Mesenteric fat pad (tissue), 1 donor: ENCODE data around the gene NT5C1B. TPM values are rescaled to one million over a fixed set of nuclear protein-coding genes. Genes with fewer than 3 reads are reported as not detected.
"Not testable (repeated sequence)": the region's sequence is repeated elsewhere in the genome, so short reads cannot be mapped to it uniquely, and the experiment has no call there.

ENCODE experiments used
- DNase-seq: peaks from one replicate; pipeline ENCODE4 v3.0.0-alpha.2; 2020; ENCODE audit warnings: low spot score
- long read RNA-seq: library from polyadenylated mRNA; unstranded; transcript quantifications from one replicate; pipeline ENCODE4 v2.0.0, GENCODE V29; 2020
- total RNA-seq: library from RNA; stranded (reverse); fragmentation: NEBNext Ultra II Directional; extraction: Animal tissue kit (Norgen Biotek cat#: 25700); gene quantifications from one replicate; pipeline ENCODE4 v1.2.1, GENCODE V29; 2021
- donor health status: DM: yes; HTN: yes; CAD: no.

NT5C1B gene
- not detected for total RNA-seq
- long read RNA-seq: 0 reads

DNA sequence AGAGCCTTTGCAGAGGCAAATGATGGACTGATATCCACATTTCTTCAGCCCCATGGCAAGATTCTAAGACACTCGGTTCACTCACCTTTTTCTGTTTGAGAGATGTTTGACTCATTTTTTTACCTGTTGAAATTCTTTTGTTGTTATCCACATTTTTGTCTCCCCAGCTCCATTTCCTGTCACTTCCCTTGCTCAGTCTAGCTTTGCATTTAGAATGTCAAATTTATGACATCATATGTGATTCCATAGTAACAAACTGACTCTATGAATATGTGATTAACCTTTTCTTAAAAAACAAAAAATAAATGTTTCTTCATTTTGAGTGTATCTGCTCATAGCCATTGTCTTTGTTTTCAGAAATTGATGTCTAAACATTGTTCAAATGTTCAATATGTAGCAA, at the start of gene NT5C1B:
TSS of gene NT5C1B (minus strand) at position 216 of the 400 bp plus-strand sequence. CDS start at position 115, 101 bp downstream.
- DNase-seq: no peak

GRCh38 chr2:18637196-18637595, 47.8 kb upstream of the NT5C1B start:
- DNase-seq: no peak

DNA sequence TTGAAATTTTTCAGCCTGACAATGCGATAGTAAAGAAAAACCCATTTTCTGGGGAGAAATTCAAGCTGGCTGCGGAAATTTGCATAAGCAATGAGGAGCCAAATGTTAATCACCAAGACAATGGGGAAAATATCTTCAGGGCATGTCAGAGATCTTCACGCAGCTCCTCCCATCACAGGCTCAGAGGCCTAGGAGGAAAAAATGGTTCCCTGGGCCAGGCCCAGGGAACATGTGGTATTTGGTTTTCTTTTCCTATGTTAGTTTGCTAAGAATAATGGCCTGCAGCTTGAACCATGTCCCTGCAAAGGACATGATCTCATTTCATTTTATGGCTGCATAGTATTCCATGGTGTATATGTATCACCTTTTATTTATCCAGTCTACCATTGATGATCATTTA, 43.3 kb upstream of the NT5C1B start:
- DNase-seq: not testable (repeated sequence)

DNA sequence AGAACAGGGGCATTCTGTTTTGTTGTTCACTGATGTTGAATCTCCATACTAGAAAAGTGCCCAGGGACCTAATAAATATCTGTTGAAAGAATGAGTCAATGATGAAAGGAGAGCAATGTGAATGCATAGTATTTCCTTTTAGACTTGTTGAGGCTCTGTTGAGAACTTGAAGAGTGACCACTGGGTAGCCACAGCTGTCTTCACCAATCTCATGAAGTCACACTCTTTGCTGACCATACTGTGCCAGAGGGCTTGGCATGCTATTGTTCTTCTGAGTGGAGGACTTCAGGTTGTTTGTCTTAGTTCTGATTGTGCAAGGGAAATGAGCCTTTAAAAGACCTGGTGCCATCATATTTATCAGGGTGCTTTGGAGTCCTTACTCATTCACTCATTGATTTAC, 41.6 kb upstream of the NT5C1B start:
- no peak for DNase-seq

- DNase-seq: no peak
Measured at GRCh38 chr2:18630541-18630940, 41.2 kb upstream of the NT5C1B start.

- no peak for DNase-seq
Measured at GRCh38 chr2:18630101-18630500, 40.7 kb upstream of the NT5C1B start.

DNA sequence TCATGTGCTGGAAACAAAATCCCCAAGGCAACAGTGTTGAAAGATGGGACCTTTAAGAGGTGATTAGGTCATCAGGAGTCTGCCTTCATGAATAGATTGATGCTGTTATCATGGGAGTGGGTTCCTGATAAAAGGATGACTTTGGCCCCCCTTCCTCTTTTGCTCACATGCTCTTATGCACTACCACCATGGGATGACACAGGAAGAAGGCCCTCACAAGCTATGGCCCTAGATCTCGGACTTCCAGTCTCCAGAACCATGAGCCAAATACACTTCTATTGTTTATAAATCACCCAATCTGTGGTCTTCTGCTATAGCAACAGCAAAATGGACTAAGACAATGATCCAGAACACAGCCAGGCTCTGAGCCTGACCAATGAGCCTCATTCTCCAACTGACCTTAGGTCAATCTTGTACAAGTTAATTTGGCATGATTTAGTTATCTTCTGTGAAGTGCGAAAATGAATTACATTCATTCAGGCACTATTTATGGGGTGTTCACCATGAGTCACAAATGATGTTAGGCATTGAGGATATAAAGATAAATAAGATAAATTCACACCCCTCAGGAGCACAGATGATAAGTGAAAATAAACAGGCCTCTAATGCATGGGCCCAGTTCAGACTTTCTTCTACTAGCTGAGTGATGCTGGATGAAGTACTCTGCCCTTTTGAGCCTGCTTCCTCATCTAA, 37.7 kb upstream of the NT5C1B start:
- no peak for DNase-seq

- no peak for DNase-seq
Measured at GRCh38 chr2:18626256-18626668, 36.9 kb upstream of the NT5C1B start.

- DNase-seq: no peak
Measured at GRCh38 chr2:18625563-18625962, 36.2 kb upstream of the NT5C1B start.

DNA sequence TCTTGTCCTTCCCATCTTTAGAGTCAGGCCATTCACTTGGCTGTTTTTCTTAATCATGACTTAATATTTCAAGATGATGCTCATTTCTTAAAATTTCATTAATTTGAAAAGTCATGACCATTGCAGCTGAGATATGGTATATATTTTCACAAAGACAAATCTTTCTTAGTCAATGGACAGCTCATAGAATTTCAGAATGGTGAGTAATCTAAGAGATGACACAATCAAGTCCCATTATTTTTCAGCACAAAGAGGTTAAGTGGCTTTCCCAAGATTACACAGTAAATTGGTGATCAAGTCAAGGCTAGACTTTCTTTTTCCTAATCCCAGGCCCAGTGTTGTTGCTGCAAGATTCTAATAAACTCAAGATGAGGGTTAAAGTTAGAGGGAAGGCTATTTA, 34.4 kb upstream of the NT5C1B start:
- no peak for DNase-seq

DNA sequence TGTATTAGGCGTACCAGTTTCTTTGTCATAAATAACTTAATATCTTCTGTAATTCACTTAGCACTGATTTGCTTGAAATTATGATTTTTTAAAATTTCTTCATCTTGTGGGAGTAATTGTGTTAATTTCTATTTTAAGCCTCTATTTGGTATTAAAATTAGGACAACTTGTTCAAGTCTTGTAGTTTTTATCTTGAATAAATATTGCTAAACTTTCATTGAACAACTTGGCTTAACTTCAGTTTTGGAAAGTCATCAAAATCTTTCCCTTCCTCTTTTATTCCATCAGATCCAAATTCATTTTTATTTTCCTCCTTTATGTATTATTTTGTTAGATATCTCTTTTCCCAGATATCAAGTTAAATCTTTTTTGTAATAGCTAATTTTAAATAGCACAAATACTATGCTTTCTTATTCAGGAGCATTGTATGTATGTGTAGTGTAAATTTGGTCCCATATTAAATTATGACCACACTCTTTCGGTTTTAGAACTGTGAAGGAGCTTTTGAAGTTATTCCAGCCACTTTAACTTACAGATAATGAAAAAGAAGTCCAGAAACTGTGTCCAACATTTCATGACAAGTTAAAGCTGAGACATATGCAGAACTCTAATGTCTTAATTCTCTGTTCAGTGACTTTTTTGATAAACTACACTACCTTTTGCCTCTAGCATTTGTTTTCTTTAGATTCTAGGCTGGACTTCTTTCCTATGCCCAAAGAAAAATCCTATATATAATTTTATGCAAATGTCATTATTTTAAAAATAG, 31.7 kb upstream of the NT5C1B start:
- DNase-seq: no peak

DNA sequence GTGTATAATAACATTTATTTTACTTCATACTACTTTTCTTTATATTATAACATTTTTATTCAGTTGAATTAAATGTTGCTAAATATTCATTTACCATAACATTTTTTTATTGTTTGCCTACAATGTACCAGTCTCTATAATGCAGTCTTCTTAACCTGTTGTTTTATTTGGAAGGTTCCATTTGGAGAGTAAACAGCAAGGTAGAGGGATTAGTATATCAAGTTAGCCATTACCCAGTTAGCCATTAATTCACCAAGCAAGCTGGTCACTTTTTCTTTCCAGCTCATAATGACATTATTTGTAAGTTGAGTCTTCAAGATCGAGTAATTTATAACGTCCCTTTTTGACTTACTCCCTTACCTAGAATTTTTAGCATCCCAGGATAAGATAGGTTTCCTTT, 29.7 kb upstream of the NT5C1B start:
- DNase-seq: no peak

DNA sequence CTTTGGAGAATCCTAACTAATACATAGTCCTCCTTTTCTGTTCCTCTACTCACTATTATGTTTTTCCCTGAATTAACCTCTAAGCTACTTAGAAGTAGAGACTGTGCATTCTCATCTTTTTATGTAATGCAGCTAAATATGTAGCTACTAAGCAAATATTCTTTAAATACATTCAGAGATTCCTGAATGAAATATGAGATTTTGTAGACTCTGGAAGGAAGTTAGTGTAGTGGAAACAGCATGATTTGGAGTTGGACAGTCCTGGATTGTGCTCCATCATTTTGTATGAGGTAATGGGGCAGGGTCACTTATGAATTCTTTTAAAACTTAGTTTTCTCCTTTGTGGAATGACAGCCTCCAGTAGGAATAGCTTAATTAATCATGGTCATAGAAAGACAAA, 24.7 kb upstream of the NT5C1B start:
- DNase-seq: no peak

DNA sequence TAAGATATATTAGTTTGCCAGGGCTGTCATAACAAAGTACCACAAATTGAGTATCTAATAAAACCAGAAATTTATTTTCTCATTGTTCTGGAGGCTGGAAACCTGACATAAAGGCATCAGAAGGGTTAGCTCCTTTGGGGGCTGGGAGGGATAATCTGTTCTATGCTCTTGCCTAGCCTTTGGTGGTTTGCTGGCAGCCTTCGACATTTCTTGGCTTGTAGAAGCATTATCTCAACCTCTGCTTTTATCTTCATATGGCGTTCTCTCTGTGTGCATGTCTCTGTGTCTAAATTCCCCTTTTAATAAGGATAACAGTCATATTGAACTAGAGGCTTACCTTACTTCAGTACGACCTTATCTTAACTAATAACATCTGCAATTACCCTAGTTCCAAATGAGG, 22.8 kb upstream of the NT5C1B start:
- no peak for DNase-seq

GRCh38 chr2:18611604-18612003, 22.2 kb upstream of the NT5C1B start:
- DNase-seq: no peak

GRCh38 chr2:18611184-18611583, 21.8 kb upstream of the NT5C1B start:
- no peak for DNase-seq

- no peak for DNase-seq
Measured at GRCh38 chr2:18610651-18611050, 21.3 kb upstream of the NT5C1B start.

- DNase-seq: no peak
Measured at GRCh38 chr2:18610090-18610489, 20.7 kb upstream of the NT5C1B start.

- DNase-seq: no peak
Measured at GRCh38 chr2:18605115-18605514, 15.7 kb upstream of the NT5C1B start.

DNA sequence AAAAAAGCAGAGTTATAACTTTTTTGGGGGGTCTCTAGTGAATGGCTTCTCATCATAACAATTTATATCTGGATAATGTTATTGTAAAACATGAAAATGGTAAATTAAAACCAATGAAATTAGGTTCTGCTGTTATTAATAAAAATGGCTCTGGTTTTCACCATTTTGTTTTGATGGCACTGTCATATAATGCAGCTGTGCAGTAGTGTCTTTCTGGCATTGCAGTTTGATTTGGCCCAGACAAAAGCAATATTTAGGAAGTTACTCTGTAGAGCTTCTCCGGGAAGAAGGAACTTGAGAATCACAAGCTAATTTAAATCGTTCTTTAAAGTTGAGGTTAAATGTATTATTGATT, 15.1 kb upstream of the NT5C1B start:
- DNase-seq: no peak

- DNase-seq: no peak
Measured at GRCh38 chr2:18603854-18604530, 14.6 kb upstream of the NT5C1B start.

GRCh38 chr2:18602298-18602697, 12.9 kb upstream of the NT5C1B start:
- no peak for DNase-seq
